GM23338 (cell line): ENCODE results near the gene TMEM131L. TPM values are rescaled to one million over a fixed set of nuclear protein-coding genes. Genes with fewer than 3 reads are reported as not detected.

Source experiments
- ATAC-seq: fragments of 200-7000 bp; cut with Tn5 transposase; 3 replicates; pipeline ENCODE4 v1.9.1; 2020
- DNase-seq: peaks from one replicate; pipeline ENCODE4 v3.0.0-alpha.2; 2015; ENCODE audit warnings: low spot score
- H2AFZ ChIP-seq: fragments of 200-600 bp; sonication (generic); 2 replicates; pipeline ENCODE4 v1.8.0; 2016; ENCODE audit warnings: antibody characterized with exemption, mild to moderate bottlenecking, moderate library complexity
- H3F3A ChIP-seq: fragments of 200-600 bp; sonication (generic); replicated peaks from 2 replicates; pipeline ENCODE4 v1.8.0; 2017; ENCODE audit warnings: antibody characterized with exemption, mixed run types, low read depth
- H3K27ac ChIP-seq: fragments of 200-600 bp; sonication (generic); 2 replicates; pipeline ENCODE4 v1.6.1; 2016; ENCODE audit warnings: low read depth
- H3K27me3 ChIP-seq: fragments of 200-600 bp; sonication (generic); 2 replicates; pipeline ENCODE4 v1.8.0; 2016; ENCODE audit warnings: mild to moderate bottlenecking, mixed run types, moderate library complexity; ENCODE audit not compliant: insufficient read depth
- H3K36me3 ChIP-seq: fragments of 200-600 bp; sonication (generic); 2 replicates; pipeline ENCODE4 v1.8.0; 2016; ENCODE audit warnings: mild to moderate bottlenecking; ENCODE audit not compliant: insufficient read depth
- H3K4me1 ChIP-seq: fragments of 200-600 bp; sonication (generic); 2 replicates; pipeline ENCODE4 v1.8.0; 2016; ENCODE audit warnings: mild to moderate bottlenecking, moderate library complexity; ENCODE audit not compliant: insufficient read depth
- H3K4me2 ChIP-seq: fragments of 200-600 bp; sonication (generic); 2 replicates; pipeline ENCODE4 v1.7.1; 2017; ENCODE audit warnings: mixed run types
- H3K4me3 ChIP-seq: fragments of 200-600 bp; sonication (generic); 2 replicates; pipeline ENCODE4 v1.6.1; 2016; ENCODE audit warnings: mixed run types
- H3K79me2 ChIP-seq: fragments of 200-600 bp; sonication (generic); replicated peaks from 2 replicates; pipeline ENCODE4 v1.8.0; 2017; ENCODE audit warnings: mild to moderate bottlenecking; ENCODE audit not compliant: insufficient read depth
- H3K9me2 ChIP-seq: fragments of 200-600 bp; sonication (generic); 2 replicates; pipeline ENCODE4 v1.8.0; 2017; ENCODE audit not compliant: insufficient read depth
- H4K20me1 ChIP-seq: fragments of 200-600 bp; sonication (generic); replicated peaks from 2 replicates; pipeline ENCODE4 v1.8.0; 2017; ENCODE audit warnings: mild to moderate bottlenecking; ENCODE audit not compliant: insufficient read depth
- H3K27ac Mint-ChIP-seq: 2 replicates; pipeline ENCODE4 v1.8.0; 2020; ENCODE audit warnings: inconsistent platforms, mild to moderate bottlenecking, moderate library complexity, mixed read lengths
- H3K27me3 Mint-ChIP-seq: 3 replicates; pipeline ENCODE4 v1.8.0; 2022; ENCODE audit warnings: low read depth, mild to moderate bottlenecking, moderate library complexity, mixed read lengths, inconsistent platforms; ENCODE audit not compliant: insufficient read depth, poor library complexity
- H3K36me3 Mint-ChIP-seq: 3 replicates; pipeline ENCODE4 v1.8.0; 2021; ENCODE audit warnings: low read depth, mild to moderate bottlenecking, inconsistent platforms, moderate library complexity, mixed read lengths
- H3K4me1 Mint-ChIP-seq: 3 replicates; pipeline ENCODE4 v1.8.0; 2020; ENCODE audit warnings: mild to moderate bottlenecking, inconsistent platforms, mixed read lengths
- H3K4me3 Mint-ChIP-seq: 3 replicates; pipeline ENCODE4 v1.8.0; 2021; ENCODE audit warnings: moderate library complexity, mild to moderate bottlenecking, inconsistent platforms, mixed read lengths
- H3K9me3 Mint-ChIP-seq: 3 replicates; pipeline ENCODE4 v1.8.0; 2020; ENCODE audit warnings: moderate library complexity, mild to moderate bottlenecking, inconsistent platforms, mixed read lengths
- CREB1 ChIP-seq: fragments of 250-450 bp; sonication (Bioruptor Pico); IDR thresholded peaks from 2 replicates; pipeline ENCODE4 v1.5.0; 2020; ENCODE audit warnings: low read depth, mild to moderate bottlenecking, moderate library complexity
- EZH2 ChIP-seq: fragments of 200-600 bp; sonication (generic); IDR thresholded peaks from one replicate; pipeline ENCODE4 v1.8.0; 2017; ENCODE audit warnings: antibody characterized with exemption, mild to moderate bottlenecking, low read depth; ENCODE audit not compliant: unreplicated experiment
- JUNB ChIP-seq: IDR thresholded peaks from one replicate; pipeline ENCODE4 v1.6.1; 2016; ENCODE audit warnings: antibody characterized with exemption; ENCODE audit not compliant: unreplicated experiment
- NANOG ChIP-seq: IDR thresholded peaks from 2 replicates; pipeline ENCODE4 v1.6.1; 2016; ENCODE audit warnings: antibody characterized with exemption, borderline replicate concordance
- POLR2AphosphoS5 ChIP-seq: IDR thresholded peaks from 2 replicates; pipeline ENCODE4 v1.6.1; 2016; ENCODE audit warnings: antibody characterized with exemption, low read depth
- ZNF331 ChIP-seq: fragments of 250-450 bp; sonication (Bioruptor Pico); IDR thresholded peaks from 2 replicates; pipeline ENCODE4 v1.5.0; 2020; ENCODE audit warnings: low read depth, mild to moderate bottlenecking, moderate library complexity
- polyA plus RNA-seq: library from polyadenylated mRNA; unstranded; fragments of >200 nt; fragmentation: Nextera tagmentation; extraction: Ambion mirVana; gene quantifications from 2 replicates; pipeline ENCODE4 v1.2.1, GENCODE V29; 2016
- total RNA-seq: library from RNA; depleted of rRNA; stranded (reverse); fragments of >200 nt; shearing (Covaris generic); gene quantifications from 2 replicates; pipeline ENCODE4 v1.2.3, GENCODE V29; 2014
- TF ChIP-seq, protein P1 (sequence below): IDR thresholded peaks from 2 replicates; pipeline ENCODE4 v1.6.1; 2016; ENCODE audit warnings: antibody characterized with exemption
- TF ChIP-seq, protein P2 (sequence below): fragments of 250-450 bp; sonication (Bioruptor Pico); IDR thresholded peaks from 2 replicates; pipeline ENCODE4 v1.5.0; 2020; ENCODE audit warnings: mild to moderate bottlenecking, moderate library complexity
- TF ChIP-seq, protein P3 (sequence below): IDR thresholded peaks from one replicate; pipeline ENCODE4 v1.6.1; 2018; ENCODE audit warnings: antibody characterized with exemption; ENCODE audit not compliant: unreplicated experiment
- TF ChIP-seq, protein P4 (sequence below), 2 experiments: fragments of 200-600 bp in 1 of 2; sonication (generic) in 1 of 2; conservative IDR thresholded peaks; 2 replicates each; pipeline versions ENCODE4 v1.5.1 to v1.6.1; 2016 to 2017; ENCODE audit warnings: antibody characterized with exemption in 2 of 2, low read depth in 2 of 2, mild to moderate bottlenecking in 2 of 2, moderate library complexity in 1 of 2

The TMEM131L gene
- total and polyA plus RNA-seq, 2 experiments from 2014 or later, result 11.1 to 32.2 TPM

DNA sequence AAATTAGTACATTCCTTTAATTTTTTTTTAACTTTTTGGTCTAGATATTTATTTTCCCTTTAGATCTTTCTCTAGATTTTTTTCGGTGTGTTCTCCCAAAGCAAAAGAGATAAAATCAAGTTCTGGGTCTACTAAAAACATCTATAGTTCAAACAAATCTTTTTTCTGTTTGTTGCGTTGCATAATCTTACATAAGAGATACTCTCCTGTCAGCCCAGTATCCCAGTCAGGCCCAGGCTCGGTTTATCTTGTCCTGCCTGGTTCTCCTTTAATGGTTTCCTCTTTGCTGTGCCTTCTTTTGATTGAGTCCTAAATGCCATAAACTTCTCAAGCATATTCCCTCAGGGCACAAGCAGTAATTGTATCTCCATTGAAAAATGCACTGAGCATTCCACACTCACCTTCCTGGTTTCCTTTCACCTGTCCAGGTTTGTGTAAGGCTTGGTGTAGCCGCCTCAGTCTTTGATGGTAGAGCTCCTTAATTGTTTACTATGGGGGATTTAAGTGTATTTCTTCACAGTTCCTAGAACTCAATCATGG lies 104.9 kb downstream of the TMEM131L start (continued):
- TF ChIP-seq, protein P1, sequence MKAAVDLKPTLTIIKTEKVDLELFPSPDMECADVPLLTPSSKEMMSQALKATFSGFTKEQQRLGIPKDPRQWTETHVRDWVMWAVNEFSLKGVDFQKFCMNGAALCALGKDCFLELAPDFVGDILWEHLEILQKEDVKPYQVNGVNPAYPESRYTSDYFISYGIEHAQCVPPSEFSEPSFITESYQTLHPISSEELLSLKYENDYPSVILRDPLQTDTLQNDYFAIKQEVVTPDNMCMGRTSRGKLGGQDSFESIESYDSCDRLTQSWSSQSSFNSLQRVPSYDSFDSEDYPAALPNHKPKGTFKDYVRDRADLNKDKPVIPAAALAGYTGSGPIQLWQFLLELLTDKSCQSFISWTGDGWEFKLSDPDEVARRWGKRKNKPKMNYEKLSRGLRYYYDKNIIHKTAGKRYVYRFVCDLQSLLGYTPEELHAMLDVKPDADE, result no peak
- TF ChIP-seq POLR2AphosphoS5 (no peak), NANOG (no peak)

DNA sequence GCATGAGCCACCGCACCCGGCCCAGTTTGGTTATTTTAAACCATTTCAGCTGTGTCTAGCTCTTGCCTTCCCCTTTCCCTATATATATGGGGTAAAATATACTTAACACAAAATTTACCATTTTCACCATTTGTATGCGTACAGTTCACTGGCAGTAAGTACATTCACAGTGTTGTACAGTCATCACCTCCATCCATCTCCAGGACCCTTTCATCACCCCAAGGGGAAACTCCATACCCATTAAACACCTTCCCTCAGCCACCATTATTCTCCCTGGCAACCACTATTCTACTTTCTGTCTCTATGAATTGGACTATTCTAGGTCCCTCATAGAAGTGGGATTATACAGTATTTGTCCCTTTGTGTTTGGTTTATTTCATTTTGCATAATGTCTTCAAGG lies 106.4 kb downstream of the TMEM131L start:
- H3K4me3 ChIP-seq, result no peak overlapping the region
- H3K4me1 ChIP-seq, result peaks cover 4% of the 10 kb centered on the region; the same call in 1 of the 2 replicates
- H3K27ac ChIP-seq, result no peak overlapping the region
- peaks cover under 1% of the 10 kb centered on the region; the same call in 1 of the 3 replicates for H3K36me3 Mint-ChIP-seq
- H3K79me2 ChIP-seq, result no peaks in the 10 kb centered on the region; the same call in none of the 2 replicates
- H3K27ac Mint-ChIP-seq, result no peak overlapping the region
- H3K4me2 ChIP-seq, result no peak overlapping the region
- no peaks in the 10 kb centered on the region for H3F3A ChIP-seq
- ATAC-seq, result no peak
- no peak overlapping the region for H3K4me3 Mint-ChIP-seq
- H3K9me3 Mint-ChIP-seq, result no peaks in the 10 kb centered on the region
- no peaks in the 10 kb centered on the region for H3K9me2 ChIP-seq
- no peak for DNase-seq
- no peaks in the 10 kb centered on the region for H3K27me3 Mint-ChIP-seq
- H3K4me1 Mint-ChIP-seq, result peaks cover 16% of the 10 kb centered on the region; the same call in 2 of the 3 replicates
- no peak overlapping the region for H2AFZ ChIP-seq
- no peaks in the 10 kb centered on the region for H3K36me3 ChIP-seq
- peaks cover 9% of the 10 kb centered on the region; the same call in 1 of the 2 replicates for H4K20me1 ChIP-seq
- no peaks in the 10 kb centered on the region for H3K27me3 ChIP-seq
- TF ChIP-seq, protein P1, result no peak
- TF ChIP-seq, protein P2, sequence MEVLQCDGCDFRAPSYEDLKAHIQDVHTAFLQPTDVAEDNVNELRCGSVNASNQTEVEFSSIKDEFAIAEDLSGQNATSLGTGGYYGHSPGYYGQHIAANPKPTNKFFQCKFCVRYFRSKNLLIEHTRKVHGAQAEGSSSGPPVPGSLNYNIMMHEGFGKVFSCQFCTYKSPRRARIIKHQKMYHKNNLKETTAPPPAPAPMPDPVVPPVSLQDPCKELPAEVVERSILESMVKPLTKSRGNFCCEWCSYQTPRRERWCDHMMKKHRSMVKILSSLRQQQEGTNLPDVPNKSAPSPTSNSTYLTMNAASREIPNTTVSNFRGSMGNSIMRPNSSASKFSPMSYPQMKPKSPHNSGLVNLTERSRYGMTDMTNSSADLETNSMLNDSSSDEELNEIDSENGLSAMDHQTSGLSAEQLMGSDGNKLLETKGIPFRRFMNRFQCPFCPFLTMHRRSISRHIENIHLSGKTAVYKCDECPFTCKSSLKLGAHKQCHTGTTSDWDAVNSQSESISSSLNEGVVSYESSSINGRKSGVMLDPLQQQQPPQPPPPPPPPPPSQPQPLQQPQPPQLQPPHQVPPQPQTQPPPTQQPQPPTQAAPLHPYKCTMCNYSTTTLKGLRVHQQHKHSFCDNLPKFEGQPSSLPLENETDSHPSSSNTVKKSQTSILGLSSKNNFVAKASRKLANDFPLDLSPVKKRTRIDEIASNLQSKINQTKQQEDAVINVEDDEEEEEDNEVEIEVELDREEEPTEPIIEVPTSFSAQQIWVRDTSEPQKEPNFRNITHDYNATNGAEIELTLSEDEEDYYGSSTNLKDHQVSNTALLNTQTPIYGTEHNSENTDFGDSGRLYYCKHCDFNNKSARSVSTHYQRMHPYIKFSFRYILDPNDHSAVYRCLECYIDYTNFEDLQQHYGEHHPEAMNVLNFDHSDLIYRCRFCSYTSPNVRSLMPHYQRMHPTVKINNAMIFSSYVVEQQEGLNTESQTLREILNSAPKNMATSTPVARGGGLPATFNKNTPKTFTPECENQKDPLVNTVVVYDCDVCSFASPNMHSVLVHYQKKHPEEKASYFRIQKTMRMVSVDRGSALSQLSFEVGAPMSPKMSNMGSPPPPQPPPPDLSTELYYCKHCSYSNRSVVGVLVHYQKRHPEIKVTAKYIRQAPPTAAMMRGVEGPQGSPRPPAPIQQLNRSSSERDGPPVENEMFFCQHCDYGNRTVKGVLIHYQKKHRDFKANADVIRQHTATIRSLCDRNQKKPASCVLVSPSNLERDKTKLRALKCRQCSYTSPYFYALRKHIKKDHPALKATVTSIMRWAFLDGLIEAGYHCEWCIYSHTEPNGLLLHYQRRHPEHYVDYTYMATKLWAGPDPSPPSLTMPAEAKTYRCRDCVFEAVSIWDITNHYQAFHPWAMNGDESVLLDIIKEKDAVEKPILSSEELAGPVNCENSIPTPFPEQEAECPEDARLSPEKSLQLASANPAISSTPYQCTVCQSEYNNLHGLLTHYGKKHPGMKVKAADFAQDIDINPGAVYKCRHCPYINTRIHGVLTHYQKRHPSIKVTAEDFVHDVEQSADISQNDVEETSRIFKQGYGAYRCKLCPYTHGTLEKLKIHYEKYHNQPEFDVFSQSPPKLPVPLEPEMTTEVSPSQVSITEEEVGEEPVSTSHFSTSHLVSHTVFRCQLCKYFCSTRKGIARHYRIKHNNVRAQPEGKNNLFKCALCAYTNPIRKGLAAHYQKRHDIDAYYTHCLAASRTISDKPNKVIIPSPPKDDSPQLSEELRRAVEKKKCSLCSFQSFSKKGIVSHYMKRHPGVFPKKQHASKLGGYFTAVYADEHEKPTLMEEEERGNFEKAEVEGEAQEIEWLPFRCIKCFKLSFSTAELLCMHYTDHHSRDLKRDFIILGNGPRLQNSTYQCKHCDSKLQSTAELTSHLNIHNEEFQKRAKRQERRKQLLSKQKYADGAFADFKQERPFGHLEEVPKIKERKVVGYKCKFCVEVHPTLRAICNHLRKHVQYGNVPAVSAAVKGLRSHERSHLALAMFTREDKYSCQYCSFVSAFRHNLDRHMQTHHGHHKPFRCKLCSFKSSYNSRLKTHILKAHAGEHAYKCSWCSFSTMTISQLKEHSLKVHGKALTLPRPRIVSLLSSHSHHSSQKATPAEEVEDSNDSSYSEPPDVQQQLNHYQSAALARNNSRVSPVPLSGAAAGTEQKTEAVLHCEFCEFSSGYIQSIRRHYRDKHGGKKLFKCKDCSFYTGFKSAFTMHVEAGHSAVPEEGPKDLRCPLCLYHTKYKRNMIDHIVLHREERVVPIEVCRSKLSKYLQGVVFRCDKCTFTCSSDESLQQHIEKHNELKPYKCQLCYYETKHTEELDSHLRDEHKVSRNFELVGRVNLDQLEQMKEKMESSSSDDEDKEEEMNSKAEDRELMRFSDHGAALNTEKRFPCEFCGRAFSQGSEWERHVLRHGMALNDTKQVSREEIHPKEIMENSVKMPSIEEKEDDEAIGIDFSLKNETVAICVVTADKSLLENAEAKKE, result no peak
- no peak for TF ChIP-seq POLR2AphosphoS5
- TF ChIP-seq, protein P3, sequence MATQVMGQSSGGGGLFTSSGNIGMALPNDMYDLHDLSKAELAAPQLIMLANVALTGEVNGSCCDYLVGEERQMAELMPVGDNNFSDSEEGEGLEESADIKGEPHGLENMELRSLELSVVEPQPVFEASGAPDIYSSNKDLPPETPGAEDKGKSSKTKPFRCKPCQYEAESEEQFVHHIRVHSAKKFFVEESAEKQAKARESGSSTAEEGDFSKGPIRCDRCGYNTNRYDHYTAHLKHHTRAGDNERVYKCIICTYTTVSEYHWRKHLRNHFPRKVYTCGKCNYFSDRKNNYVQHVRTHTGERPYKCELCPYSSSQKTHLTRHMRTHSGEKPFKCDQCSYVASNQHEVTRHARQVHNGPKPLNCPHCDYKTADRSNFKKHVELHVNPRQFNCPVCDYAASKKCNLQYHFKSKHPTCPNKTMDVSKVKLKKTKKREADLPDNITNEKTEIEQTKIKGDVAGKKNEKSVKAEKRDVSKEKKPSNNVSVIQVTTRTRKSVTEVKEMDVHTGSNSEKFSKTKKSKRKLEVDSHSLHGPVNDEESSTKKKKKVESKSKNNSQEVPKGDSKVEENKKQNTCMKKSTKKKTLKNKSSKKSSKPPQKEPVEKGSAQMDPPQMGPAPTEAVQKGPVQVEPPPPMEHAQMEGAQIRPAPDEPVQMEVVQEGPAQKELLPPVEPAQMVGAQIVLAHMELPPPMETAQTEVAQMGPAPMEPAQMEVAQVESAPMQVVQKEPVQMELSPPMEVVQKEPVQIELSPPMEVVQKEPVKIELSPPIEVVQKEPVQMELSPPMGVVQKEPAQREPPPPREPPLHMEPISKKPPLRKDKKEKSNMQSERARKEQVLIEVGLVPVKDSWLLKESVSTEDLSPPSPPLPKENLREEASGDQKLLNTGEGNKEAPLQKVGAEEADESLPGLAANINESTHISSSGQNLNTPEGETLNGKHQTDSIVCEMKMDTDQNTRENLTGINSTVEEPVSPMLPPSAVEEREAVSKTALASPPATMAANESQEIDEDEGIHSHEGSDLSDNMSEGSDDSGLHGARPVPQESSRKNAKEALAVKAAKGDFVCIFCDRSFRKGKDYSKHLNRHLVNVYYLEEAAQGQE, result no peak
- no peak for TF ChIP-seq JUNB
- TF ChIP-seq NANOG, result no peak
- no peak for TF ChIP-seq EZH2
- TF ChIP-seq CREB1, result no peak
- TF ChIP-seq ZNF331, result no peak
- TF ChIP-seq, protein P4, sequence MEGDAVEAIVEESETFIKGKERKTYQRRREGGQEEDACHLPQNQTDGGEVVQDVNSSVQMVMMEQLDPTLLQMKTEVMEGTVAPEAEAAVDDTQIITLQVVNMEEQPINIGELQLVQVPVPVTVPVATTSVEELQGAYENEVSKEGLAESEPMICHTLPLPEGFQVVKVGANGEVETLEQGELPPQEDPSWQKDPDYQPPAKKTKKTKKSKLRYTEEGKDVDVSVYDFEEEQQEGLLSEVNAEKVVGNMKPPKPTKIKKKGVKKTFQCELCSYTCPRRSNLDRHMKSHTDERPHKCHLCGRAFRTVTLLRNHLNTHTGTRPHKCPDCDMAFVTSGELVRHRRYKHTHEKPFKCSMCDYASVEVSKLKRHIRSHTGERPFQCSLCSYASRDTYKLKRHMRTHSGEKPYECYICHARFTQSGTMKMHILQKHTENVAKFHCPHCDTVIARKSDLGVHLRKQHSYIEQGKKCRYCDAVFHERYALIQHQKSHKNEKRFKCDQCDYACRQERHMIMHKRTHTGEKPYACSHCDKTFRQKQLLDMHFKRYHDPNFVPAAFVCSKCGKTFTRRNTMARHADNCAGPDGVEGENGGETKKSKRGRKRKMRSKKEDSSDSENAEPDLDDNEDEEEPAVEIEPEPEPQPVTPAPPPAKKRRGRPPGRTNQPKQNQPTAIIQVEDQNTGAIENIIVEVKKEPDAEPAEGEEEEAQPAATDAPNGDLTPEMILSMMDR (conservative IDR thresholded peaks at IDR 0.05; ENCODE audit: low read depth in 2 of 2), result no peak
